ENCODE measurements around the gene LACTB.
A peak's percentile ranks its signal among the peaks of the same experiment; 100 is the strongest.

The LACTB gene, protein sequence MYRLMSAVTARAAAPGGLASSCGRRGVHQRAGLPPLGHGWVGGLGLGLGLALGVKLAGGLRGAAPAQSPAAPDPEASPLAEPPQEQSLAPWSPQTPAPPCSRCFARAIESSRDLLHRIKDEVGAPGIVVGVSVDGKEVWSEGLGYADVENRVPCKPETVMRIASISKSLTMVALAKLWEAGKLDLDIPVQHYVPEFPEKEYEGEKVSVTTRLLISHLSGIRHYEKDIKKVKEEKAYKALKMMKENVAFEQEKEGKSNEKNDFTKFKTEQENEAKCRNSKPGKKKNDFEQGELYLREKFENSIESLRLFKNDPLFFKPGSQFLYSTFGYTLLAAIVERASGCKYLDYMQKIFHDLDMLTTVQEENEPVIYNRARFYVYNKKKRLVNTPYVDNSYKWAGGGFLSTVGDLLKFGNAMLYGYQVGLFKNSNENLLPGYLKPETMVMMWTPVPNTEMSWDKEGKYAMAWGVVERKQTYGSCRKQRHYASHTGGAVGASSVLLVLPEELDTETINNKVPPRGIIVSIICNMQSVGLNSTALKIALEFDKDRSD

DNA sequence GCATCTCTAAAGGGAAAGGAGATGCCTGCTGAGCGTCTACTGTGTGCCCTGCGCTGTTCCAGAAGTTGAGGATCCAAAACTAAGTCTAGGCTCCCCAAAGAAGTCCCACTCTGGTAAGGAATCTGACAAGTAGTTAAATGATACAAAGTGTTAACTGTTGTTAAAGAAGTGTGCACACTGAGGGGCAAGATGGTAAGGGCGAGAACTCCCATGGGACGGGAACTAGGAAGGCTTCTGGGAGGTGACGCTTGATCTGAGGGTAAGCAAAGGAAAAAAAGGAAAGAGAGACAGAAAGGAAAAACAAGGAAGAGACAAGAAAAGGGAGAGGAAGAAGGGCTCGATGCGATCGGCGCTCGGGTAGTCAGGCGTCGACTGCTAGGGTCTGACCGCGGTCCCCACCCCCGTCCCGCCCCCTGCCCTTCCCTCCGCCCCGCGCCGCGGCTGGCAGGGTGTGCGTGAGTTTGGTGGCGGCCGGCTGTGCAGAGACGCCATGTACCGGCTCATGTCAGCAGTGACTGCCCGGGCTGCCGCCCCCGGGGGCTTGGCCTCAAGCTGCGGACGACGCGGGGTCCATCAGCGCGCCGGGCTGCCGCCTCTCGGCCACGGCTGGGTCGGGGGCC, at the start of gene LACTB:
Gene LACTB, plus strand, starts transcription at position 480 of the 620 bp plus-strand sequence. Its CDS starts 11 bp downstream, at position 491.
- TF ChIP-seq, protein P1, sequence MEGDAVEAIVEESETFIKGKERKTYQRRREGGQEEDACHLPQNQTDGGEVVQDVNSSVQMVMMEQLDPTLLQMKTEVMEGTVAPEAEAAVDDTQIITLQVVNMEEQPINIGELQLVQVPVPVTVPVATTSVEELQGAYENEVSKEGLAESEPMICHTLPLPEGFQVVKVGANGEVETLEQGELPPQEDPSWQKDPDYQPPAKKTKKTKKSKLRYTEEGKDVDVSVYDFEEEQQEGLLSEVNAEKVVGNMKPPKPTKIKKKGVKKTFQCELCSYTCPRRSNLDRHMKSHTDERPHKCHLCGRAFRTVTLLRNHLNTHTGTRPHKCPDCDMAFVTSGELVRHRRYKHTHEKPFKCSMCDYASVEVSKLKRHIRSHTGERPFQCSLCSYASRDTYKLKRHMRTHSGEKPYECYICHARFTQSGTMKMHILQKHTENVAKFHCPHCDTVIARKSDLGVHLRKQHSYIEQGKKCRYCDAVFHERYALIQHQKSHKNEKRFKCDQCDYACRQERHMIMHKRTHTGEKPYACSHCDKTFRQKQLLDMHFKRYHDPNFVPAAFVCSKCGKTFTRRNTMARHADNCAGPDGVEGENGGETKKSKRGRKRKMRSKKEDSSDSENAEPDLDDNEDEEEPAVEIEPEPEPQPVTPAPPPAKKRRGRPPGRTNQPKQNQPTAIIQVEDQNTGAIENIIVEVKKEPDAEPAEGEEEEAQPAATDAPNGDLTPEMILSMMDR (IDR thresholded peaks at IDR 0.05; ENCODE audit: borderline replicate concordance, insufficient read depth, low read depth, low read length) = no peak
- peak within 1 kb of the TSS; percentile 95 for H3K4me3 ChIP-seq (ENCODE audit: low read depth, low read length)

DNA sequence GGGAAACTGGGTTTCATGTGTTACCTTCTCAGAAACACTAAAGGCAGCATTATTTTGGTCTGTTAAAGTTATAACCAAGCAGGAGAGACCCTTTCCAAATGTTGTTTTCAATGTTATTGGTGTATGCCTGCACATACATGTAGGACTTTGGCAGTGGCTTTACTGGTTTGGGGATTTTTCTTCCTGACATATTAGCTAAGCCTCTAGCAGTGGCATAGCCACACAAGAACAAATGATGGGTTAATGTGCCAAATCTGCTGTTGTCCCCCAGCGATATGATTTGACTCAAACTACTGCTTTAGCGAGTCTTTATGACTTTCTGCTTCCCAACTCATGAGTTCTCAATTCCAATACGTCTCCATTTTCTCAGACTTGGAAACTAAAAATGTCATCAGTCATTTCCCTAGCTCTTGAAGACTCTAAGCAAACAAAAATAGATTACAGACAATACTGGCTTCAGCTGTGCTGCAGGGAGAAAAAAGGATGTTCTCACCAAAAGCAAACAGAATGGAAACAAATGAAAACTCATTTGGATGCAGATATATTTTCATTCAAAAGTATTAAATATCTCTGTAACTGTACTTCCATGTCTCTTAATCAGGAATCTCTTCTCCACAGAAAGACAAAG, 49.5 kb upstream of the LACTB start:
- TF ChIP-seq, protein P1 (IDR thresholded peaks at IDR 0.05; ENCODE audit: borderline replicate concordance, insufficient read depth, low read depth, low read length) = no peak
- H3K4me3 ChIP-seq (ENCODE audit: low read depth, low read length) = no peak overlapping the region

DNA sequence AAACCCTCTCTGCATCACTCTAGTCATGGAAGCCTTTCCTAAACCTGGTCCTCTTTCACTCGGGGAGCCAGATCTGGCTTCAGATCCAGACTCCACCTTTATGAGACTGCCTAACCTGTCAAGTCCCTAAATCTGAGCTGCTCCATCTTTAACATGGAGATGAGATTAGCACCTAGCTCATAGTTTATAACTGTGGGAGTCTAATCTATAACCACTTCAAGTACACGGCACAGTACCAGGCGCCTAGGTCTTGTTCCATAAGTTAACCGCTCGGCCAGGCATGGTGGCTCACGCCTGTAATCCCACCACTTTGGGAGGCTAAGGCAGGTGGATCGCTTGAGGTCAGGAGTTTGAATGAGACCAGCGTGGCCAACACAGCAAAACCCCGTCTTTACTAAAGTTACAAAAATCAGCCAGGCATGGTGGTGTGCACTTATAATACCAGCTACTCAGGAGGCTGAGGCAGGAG, 48.8 kb upstream of the LACTB start:
- H3K4me3 ChIP-seq (ENCODE audit: low read depth, low read length) = no peak overlapping the region
- TF ChIP-seq, protein P1 (IDR thresholded peaks at IDR 0.05; ENCODE audit: borderline replicate concordance, insufficient read depth, low read depth, low read length) = no peak

DNA sequence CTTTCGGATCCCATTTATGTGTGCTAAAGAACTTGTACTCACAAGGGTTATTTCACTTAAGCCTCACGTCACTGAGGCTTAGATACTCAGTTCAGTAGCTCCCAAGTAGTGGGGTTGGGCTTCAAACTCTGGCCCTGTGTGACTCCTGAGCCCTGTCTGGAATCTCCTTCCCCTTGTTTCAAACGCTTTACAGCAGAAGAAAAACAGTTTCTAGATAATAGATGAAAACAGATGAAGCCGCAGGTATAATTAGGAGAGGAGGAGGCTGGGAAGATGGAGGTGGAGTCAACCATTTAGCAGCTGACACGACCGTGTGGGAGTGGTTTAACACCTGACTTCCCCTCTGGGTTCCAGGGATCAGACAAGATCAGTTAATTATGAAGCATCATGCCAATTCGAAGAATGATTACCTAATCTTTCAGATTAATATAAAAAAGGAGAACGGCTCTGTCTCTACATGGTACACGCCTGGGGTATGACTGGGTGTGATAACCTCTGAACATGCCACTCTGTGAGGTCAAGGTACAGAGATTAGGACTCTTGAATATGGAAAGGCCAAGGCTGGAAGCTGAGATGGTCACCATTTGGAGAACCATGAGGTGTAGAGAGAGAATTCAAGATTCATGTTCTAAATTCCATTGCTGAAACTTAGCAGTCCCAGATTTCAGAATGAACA, 48.0 kb upstream of the LACTB start:
- TF ChIP-seq, protein P1 (IDR thresholded peaks at IDR 0.05; ENCODE audit: borderline replicate concordance, insufficient read depth, low read depth, low read length) = no peak
- H3K4me3 ChIP-seq (ENCODE audit: low read depth, low read length) = no peak overlapping the region

DNA sequence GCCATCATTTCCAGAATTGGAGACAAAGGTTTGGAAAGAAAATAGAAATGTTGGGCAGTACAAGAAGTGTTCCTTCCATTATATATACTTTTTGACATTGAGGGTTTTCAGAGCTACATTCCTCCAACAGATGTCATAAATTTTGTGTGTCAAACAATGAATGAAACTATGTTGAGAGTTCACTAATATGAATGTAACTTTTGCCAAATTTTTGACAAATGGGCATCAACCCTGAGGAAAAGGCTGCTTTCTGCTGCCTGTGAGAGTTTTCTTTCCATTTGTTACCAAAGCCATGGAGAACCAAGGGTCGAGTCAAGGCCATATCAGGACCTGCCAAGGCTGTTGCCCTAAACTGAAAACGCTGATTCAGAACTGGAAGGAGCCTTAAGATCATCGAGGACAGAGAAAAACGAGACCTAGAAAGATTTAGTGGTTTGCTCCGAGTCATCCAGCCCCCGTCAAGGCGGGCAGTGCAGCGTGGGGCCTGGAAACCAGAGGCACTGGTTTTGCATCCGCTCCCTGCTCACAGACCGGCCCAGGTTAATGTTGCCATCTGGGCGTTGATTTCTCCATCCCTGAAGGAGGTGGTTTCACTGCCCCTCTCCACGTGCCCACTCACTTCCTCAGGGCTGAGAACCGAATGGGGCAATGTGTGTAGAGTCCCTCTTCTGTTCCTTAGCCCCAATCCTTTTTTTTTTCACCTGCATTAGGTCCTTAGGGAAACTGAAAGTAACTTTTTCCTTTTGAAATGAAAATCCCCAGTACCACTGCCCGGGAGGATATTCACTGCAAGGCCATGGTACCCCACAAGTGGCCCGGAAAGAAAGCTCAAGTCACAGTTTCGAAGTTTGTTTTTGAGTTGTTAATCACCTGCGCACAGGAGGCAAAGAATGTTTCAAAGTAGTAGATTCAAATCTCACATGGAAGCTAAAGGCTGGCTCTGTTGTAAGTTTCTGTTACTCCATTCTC, 46.4 kb upstream of the LACTB start:
- no peak overlapping the region for H3K4me3 ChIP-seq (ENCODE audit: low read depth, low read length)
- TF ChIP-seq, protein P1 (IDR thresholded peaks at IDR 0.05; ENCODE audit: borderline replicate concordance, insufficient read depth, low read depth, low read length) = no peak

Data from GM12875 (cell line).